Kidney capillary endothelial cell (primary cell): ENCODE results near the gene CHRNA4.
A peak's percentile ranks its signal among the peaks of the same experiment; 100 is the strongest.

ENCODE experiments used
- DNase-seq: peaks from one replicate; pipeline ENCODE4 v3.0.0-alpha.2; 2018; ENCODE audit warnings: low spot score

The CHRNA4 gene

GRCh38 chr20:63320041-63320511 is 41.1 kb downstream of the CHRNA4 start:
- DNase-seq, result no peak

DNA sequence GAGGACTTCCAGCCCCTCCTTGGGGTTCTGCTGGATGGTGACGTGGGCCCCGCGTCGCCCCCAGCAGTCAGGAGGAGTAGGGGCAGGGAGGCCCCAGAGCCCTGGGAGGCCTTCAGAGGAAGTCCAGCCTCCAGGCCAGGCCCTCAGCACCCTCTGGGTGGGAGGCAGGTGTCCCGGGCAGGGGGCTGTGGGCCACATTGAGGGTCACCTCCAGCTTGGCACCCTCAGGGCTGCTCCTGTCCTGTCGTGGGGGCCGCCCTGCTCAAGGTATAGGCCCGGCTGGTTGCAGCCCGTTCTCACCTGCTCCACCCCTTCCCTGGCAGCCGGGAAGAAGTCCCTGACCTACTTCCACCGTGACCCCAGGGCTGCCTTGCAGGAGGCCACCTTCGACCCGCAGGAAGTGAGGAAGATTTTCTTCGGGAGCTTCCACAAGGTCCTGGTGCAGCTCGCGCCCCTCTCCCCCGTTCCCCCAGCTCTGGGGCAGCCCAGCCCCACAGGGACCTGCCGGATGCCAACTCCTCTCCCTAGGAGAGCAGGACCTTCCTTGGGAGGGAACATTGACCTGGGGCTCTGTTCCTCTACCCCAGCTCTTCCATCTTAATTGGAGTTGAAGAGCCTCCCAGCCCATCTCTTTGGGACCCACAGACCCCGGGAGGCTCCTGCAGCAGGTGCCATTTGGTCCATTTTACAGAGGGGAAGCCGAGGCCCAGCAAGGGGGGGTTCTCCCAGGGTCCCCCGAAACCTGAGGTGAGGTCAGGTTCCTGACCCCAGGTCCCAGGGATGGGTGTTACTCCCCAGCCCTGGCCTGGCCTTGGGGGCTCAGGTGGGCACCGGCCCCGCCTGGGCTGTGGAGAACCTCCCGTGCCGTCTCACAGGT is 41.7 kb downstream of the CHRNA4 start:
- DNase-seq, result no peak

DNA sequence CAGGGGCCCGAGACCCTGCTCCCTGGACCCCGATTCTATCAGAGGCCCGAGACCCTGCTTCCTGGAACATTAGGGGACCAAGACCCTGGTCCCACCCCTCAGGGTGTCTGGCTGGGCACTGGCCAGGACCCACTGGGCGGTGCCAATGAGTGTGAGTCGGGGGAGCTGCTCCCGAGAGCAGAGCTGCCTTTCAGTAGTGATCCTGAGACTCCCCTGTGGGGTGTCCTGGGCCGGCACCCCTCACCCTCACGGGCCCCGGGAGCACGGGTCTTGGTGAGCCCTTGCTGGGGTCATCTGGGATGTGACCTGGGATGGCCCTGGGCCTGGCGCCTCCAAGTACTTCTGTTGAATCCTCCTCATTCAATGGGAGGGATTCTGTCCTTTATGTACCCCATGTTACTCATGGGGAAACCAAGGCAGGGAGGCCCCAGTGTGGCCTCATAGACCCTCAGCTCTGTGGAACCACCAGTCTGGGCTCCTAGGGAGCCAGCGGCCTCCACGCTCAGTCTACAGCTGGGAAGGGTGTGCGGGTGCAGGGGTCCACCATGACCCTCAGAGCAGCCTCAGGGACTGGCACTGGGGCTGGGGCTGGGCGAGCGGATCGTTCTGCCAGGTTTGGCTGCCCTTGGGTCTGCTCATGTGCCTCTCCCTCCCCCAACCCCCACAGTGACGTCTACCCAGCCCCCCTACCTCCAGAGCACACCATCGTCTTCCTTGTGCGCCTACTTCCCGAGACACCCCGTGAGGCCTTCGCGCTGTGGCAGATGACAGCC is 42.6 kb downstream of the CHRNA4 start:
- DNase-seq, result no peak

DNA sequence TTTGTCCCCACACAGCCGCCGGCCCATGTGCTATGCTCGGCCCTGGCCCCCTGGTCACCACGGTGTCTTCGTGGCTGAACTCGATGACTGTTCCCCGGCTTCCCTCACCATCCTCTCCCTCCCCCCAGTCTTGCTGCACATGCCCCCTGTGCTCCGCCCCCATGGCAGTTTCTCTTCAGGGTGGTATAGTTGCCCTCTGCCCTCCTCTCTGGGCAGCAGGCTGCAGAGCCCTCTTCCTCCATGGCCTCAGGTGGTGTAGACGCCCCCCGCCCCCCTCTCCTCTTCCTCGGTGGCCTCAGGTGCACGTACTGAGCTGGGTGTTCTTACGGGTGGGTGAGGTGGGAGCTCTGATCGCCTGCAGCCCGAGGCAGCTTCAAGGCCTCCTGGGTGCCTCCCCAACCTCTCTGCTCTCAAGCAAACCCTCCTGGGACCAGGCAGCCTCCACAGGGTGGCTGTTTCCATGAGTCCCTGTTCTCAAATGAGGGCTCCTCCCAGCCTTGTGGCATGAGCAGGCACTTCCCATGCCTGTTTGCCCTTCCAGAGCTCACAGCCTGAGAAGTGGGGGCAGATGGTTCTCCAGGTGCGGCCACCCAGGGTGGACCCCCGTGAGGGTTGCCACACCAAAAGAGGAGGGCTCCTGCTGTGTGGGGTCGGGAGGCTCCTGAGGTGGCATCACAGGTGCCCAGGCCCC is 43.4 kb downstream of the CHRNA4 start:
- DNase-seq, result no peak

GRCh38 chr20:63317061-63317460 is 44.1 kb downstream of the CHRNA4 start:
- no peak for DNase-seq

GRCh38 chr20:63316502-63316921 is 44.6 kb downstream of the CHRNA4 start:
- no peak for DNase-seq

GRCh38 chr20:63315731-63316491 is 45.2 kb downstream of the CHRNA4 start:
- no peak for DNase-seq

DNA sequence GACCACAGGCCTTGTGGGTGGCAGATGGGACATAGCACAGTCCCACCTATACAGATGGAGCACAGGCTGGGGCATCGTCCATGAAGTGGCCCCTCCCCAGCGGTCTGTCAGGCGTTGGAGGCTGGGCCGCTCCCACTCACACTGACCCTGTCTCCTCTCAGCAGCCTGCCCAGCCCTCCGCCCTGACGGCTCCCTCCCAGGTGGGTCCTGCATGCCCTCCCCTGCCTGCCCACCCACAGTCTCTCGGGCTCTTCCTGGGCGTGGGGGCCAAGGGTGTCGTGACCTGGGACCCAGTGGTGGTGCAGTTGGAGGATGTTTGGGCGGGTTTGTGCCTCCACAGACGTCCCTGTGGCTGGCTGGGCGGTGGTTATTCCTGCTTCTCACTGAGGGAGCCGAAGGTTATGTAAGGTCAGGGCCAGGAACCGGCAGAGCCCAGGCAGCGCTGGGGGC is 45.9 kb downstream of the CHRNA4 start:
- DNase-seq, result no peak

DNA sequence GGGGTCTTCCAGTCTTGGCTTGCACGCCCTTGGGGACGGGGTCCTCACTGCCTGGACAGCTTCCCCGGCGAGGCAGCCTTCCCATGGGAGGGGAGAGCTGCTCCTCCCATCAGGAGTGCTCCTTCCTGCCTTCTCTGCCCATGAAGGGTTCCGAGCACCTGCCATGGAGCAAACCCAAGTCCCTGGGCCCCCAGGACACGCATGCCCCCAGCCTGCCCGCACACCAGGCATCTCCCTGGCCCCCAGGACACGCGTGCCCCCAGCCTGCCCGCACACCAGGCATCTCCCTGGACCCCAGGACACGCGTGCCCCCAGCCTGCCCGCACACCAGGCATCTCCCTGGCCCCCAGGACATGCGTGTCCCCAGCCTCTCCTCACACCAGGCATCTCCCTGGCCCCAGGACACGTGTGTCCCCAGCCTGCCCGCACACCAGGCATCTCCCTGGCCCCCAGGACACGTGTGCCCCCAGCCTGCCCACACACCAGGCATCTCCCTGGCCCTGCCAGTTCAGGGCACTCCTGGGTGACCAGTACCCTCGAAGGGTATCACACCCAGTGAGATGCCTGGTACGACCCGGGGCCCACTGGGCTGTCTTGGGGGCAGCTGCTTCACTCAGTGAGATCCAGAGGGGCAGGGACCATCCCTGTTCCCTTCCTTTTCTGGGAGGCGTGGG is 46.4 kb downstream of the CHRNA4 start:
- DNase-seq, result no peak

- DNase-seq, result no peak
Measured at GRCh38 chr20:63314015-63314471, 47.1 kb downstream of the CHRNA4 start.

GRCh38 chr20:63313349-63314014 is 47.7 kb downstream of the CHRNA4 start:
- no peak for DNase-seq

DNA sequence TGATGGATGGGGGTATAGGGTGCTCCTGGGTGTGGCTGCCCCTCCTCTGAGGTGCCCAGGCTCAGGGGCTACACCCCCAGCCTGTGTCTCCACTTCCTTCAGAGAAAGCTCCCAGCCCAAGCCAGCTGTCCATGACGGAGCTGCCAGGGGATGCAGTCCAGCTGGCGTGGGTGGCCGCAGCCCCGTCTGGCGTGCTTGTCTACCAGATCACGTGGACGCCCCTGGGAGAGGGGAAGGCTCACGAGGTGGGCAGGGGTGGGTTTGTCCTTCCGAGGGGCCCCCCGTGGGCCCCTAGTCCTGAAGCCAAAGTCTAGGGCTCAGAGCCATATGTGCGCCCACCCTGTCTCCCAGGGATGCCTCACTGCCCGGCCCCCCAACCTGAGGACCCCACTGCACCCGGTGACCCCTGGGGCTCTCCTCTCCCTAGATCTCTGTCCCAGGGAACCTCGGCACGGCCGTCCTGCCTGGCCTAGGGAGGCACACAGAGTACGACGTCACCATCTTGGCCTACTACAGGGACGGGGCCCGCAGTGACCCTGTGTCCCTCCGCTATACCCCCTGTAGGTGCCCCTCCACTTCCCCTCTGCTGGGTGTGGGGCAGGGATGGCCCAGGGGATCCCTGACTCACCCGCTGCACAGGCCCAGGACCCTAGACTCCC is 48.3 kb downstream of the CHRNA4 start:
- no peak for DNase-seq

GRCh38 chr20:63312273-63312672 is 48.9 kb downstream of the CHRNA4 start:
- DNase-seq, result no peak

GRCh38 chr20:63311833-63312243 is 49.3 kb downstream of the CHRNA4 start:
- DNase-seq, result no peak

- DNase-seq, result no peak
Measured at GRCh38 chr20:63311186-63311832, 49.8 kb downstream of the CHRNA4 start.

- DNase-seq, result no peak
Measured at GRCh38 chr20:63310265-63310991, 50.7 kb downstream of the CHRNA4 start.

DNA sequence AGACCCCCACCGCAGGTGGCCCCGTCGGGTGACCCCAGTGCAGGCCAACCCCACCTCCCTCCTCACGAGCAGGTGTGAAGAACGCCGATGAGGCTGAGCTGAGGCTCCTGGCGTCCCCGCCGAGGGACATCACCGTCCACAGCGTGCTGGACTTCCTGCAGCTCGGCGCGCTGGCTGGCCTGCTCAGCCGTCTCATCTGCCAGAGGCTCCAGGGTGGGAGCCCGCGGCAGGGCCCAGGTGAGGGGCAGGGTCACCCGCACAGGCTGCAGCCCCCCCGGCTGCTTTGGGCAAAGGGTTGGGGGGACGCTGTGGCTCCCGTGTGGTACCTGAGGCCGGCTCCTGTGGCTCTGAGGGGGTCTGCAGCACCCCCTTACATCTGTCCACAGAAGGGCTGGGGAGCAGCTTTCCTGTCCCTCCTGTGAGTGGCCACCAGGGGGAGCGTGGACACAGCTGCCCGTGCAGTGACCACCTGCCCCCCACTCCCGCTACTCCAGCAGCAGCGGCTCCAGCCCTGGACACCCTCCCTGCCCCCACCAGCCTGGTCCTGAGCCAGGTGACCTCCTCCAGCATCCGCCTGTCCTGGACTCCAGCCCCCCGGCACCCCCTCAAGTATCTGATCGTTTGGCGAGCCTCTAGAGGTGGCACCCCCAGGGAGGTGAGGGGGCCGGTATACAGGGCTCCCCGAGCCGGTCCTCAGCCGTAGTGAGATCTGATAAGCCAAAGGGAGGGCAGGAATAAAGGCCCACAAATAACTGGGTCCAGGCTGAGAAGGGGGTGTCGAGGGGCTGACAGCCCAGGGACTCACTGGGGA is 51.7 kb downstream of the CHRNA4 start:
- DNase-seq, result peak; percentile 30
